ENCODE results near the gene ZNF609.
A peak's percentile ranks its signal among the peaks of the same experiment; 100 is the strongest.

Gene ZNF609, protein sequence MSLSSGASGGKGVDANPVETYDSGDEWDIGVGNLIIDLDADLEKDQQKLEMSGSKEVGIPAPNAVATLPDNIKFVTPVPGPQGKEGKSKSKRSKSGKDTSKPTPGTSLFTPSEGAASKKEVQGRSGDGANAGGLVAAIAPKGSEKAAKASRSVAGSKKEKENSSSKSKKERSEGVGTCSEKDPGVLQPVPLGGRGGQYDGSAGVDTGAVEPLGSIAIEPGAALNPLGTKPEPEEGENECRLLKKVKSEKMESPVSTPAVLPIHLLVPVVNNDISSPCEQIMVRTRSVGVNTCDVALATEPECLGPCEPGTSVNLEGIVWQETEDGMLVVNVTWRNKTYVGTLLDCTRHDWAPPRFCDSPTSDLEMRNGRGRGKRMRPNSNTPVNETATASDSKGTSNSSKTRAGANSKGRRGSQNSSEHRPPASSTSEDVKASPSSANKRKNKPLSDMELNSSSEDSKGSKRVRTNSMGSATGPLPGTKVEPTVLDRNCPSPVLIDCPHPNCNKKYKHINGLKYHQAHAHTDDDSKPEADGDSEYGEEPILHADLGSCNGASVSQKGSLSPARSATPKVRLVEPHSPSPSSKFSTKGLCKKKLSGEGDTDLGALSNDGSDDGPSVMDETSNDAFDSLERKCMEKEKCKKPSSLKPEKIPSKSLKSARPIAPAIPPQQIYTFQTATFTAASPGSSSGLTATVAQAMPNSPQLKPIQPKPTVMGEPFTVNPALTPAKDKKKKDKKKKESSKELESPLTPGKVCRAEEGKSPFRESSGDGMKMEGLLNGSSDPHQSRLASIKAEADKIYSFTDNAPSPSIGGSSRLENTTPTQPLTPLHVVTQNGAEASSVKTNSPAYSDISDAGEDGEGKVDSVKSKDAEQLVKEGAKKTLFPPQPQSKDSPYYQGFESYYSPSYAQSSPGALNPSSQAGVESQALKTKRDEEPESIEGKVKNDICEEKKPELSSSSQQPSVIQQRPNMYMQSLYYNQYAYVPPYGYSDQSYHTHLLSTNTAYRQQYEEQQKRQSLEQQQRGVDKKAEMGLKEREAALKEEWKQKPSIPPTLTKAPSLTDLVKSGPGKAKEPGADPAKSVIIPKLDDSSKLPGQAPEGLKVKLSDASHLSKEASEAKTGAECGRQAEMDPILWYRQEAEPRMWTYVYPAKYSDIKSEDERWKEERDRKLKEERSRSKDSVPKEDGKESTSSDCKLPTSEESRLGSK (N-terminal part only)

DNA sequence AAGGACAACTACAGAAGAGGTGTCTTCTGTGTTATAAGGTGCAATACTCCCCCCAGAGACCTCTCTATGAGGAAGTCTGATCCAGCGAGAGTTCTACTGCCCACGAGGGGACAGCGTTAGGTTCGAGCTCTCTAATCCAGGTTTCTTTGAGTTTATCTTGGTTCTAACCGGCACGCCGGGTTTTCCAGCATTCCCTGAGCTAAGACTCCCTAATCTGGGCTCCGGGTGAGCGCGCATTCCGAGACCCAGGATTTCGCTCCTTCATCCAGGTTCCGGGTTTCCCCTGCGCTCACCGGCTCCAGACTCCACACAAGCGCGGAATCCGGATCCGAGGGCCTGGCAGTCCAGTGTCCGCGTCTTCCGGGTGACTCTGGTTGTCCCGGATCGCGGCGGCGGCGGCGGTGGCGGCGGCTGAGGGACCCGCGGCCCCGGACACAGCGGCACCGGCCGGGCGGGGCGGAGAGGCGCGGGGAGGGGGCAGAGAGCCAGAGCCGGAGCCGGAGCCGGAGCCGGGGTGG lies at the start of gene ZNF609:
Gene ZNF609, plus strand, starts transcription at position 373 of the 518 bp plus-strand sequence. CDS start 38,842 bp downstream, outside the sequence.
- peak; percentile 75 for DNase-seq (ENCODE audit: low read depth, low spot score)

DNA sequence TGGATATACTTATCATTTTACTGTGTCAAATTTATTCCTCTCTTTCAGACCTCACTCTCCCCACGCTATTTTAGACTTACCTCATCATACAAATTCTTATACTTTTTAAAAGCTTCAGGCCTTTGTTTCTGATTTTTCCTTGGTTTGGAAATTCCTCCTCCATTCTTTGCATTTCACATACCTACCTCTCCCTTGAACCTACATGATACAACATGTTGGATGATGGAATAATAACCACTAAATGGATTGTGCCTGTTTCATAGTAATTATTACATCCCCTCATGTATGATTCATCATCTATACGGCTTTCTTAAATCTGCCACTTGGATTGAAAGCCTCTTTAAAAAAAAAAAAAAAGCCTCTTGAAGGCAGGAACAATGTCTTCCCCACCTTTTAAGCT lies 48.2 kb upstream of the ZNF609 start:
- no peak for DNase-seq (ENCODE audit: low read depth, low spot score)

DNA sequence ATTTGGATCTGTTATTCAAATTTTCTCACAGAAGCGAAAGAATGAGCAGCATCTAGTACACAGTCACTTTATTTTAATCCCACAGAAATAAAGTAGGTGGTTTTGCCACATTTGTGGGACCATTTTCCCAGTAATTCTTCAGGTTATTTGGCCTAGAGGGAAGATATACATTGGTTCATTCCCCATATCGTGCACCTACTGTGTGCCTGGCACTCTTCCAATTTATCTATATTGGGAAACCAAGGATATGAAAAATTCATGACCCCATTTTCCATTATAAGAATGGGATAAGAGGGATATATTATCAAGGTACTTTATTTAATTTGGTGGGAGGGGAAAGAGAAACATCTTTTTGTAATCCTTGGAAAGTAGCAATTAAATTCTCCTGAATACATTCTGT lies 37.7 kb upstream of the ZNF609 start:
- DNase-seq (ENCODE audit: low read depth, low spot score), result no peak

DNA sequence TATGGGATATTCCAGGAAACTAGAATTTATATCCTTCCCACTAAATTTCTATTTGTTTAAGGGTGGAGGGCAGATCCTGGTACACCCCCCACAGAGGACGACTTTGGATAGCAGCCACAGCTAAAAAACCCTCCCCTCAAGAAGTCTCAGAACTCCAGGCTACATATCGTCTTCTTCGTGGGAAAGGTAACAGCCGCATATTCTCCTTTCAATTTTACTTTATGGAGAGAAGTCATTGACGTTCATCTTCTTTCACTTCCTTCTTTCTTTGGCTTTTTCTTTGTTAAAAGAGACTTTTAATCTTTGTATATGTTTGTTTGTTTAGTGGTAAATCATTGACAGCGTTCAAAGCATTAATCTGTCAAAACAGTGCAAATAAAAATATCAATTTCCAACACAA lies 36.4 kb upstream of the ZNF609 start:
- no peak for DNase-seq (ENCODE audit: low read depth, low spot score)

DNA sequence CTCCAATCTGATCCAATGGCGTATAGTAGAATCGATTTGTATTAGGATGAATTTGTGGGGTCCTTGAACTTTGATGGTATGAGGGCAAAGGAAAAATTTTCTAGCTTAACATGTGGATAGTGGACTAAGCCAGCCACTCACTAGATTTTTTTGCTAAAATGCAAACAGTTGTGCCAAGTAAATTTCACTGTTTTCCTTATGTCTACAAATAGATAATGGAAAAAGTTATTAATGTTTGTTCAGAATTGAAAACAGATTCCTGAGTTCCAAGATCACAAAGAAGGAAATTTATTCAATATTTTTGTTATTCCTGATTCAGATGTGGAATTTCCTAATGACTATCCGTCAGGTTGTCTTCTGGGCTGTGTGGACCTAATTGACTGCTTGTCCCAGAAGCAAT lies 35.2 kb upstream of the ZNF609 start:
- DNase-seq (ENCODE audit: low read depth, low spot score), result no peak

DNA sequence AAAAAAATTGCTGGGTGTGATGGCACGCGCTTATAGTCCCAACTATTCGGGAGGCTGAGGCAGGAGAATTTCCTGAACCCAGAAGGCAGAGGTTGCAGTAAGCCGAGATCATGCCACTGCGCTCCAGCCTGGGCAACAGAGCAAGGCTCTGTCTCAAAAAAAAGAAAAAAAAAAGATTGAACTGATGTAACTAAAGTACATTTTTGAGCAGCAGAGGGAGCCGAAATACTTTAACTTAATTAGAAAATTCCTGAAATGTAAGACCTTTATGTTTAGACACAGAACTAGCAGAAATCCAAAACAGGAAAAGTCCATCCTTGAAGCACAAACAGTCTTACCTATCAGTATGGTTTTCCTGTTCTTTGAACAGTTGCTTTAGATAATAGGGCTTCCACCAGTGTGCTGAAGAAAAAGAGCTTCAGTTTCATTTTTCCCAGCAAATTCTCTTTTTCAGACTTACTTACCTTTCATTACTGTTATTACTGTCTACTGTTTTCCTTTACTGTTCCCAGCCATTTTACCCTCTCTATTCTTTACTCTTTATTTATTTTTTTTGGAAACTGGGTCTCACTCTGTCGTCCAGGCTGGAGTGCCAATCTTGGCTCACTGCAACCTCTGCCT lies 33.4 kb upstream of the ZNF609 start:
- DNase-seq (ENCODE audit: low read depth, low spot score), result no peak

DNA sequence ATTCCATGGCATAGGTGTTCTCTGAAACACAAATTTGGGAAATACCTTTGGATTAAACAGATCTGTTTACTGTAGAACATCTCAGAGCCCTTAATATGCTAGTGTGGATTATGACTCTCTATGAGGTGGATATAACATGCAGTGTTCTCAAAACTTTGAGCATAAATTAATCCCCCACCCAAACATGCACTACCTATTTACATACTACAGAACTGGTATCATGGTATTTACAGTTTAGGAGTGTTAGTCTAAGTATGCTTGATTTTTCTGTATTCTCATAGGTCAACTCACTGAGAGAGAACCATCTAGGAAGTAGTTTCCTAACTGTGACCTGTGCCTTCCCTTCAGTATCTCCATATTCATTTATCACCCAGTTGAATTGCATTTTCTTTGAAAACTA lies 30.9 kb upstream of the ZNF609 start:
- DNase-seq (ENCODE audit: low read depth, low spot score), result no peak

DNA sequence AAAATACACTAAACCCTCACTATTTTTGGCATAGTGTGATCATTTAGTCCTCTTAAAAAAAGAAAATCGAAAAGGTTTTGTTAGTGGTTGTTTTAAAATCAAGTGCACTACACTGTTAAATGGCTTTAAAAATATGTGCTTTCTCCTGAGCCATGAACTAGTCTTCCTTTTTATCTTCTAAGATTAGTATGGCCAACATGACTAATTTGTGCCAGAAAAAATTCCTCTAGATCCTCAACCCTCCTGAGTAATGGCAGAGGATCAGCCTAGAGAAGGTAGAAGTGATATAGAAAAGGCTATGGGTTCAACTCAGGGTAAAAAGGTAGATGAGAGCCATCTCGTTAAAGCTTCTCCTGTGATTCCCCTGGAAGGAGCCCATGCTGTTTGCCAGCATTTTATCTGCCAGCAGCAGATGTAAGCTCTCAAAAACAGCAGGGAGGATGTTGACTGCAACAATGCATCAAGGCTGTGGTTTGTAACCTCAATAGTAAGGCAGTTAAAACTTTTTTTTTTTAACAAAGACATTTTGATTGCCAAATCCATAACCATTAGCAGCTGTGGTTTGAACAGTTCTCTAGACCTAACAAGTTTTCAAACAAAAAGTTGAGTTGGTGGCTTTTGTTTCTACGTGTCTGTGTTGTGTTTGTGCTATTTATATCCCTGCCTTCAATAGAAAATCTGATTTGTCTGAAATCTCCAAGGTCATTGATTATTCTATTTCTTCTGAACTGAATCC lies 30.2 kb upstream of the ZNF609 start:
- peak; percentile 2 for DNase-seq (ENCODE audit: low read depth, low spot score)

DNA sequence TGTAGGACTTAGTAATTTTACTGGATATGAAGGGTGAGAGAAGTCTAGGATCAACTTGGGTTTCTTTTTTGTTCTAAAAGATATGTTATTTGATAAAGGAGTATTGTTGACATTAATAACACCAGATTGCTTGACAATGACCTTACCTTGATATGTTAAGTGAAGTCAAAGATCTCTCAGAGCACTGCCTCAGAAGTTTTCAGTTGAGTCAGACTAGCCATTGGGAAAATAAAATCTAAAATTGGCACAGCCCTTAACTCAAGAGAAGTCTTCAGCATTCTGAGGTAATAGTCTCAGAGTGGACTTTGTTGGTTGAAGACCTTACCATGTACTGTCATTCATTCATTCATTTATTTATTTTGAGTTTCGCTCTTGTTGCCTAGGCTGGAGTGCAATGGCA lies 22.4 kb upstream of the ZNF609 start:
- DNase-seq (ENCODE audit: low read depth, low spot score), result no peak

DNA sequence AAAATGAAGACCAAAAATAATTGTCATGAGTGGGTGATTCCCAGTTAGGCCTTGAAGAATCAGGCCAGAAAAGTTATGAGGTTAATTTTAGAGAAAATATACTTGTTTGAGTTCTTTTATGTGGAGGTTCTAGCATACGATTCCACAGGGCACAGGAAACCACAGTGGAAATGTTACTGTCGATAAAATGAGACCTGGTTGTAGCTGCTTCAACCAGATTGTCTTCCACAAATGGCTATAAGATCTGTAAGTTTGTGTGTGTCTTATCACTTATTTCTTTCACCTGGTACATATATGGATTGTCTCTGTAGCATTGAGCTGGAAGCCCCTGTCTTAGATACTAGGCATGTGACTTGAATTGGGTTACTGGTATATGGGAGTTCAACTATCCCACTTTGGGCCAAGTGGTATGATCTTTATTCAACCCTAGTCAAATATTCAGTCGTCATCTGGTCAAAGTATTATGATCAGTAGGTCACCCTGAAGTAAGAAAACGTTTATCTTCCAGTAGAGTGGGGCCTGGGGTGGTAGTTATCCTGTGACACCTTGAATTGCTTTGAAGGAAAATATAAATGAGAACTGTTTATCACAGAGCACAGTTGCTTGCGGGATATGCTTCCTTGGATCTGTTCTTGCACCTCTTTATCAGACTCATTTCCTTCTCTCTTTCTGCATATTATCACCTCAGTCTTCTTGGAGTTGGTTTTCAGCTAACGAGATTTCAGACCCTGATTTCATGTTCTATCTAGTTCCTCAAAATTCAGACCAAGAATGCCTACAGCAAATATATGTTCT lies 21.5 kb upstream of the ZNF609 start:
- no peak for DNase-seq (ENCODE audit: low read depth, low spot score)

DNA sequence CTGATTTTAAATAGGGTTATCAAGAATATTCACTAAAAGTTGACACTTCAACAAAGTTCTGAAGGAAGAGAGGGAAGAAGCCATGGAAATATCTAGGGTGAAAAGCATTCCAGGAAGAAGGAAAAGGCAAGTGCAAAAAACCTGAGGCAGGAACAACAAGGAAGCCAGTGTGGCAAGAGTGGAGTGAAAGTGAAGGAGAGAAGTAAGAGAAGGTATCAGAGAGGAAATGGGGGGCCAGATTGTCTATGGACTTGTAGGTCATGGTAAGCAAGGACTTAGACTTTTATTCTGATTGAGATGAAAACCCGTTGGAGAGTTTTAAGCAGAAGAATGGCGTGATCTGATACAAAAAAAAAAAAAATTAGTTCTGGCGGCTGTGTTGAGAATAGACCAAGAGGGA lies 18.5 kb upstream of the ZNF609 start:
- DNase-seq (ENCODE audit: low read depth, low spot score), result no peak

DNA sequence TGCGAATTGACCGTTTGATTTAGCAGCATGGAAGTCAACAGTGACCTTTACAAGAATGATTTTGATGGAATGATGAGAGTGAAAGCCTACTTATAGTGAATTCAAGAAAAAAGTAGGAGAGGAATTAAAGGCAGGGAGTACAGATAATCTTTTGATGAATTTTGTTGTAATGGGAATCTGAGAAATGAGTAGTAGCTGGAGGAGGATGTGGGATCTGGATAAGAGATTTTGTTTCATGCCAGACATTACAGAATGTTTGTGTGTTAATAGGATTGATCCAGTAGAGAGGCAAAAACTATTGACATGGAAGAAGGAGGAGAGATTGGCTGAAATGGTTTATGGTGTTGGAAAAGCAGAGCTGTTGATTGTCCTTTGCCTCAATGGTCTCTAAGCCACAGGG lies 17.4 kb upstream of the ZNF609 start:
- DNase-seq (ENCODE audit: low read depth, low spot score), result no peak

DNA sequence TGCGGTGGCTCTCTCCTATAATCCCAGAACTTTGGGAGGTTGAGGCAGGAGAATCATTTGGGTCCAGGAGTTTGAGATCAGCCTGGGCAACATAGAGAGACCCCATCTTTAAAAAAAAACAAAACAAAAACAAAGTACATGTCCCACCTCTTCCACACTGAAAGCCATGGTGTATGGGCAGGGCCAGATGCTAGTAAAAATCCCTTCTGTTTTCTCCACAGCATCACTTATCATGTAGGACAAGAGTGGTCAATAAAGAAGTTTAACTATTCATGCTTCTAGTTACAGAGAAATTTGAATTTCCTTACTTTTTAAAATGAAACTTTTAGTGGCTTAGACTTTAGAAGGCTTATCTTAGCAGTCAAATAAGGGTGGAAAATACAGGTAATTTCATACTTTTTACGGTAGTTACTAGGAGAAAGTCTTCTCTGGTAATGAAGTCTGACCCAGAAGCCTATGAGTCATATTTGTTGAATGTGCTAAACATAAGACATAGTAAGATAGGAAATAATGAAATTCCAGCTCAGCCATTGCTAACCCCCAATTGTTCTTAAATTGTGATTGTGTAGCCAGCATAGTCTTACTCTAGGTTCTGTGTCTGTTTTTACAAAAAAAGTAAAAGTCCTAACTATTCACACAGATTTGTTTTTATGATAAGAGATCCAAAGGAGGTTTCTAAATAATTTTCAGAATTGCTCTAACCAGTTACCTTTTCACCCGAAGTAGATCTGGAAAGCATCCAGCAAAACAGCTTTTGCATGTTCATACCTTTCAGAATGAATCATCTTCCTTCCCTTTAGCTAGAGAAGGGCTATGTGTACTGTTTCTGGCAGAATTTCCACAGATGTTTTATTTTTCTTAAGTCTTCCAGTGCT lies 16.4 kb upstream of the ZNF609 start:
- no peak for DNase-seq (ENCODE audit: low read depth, low spot score)

DNA sequence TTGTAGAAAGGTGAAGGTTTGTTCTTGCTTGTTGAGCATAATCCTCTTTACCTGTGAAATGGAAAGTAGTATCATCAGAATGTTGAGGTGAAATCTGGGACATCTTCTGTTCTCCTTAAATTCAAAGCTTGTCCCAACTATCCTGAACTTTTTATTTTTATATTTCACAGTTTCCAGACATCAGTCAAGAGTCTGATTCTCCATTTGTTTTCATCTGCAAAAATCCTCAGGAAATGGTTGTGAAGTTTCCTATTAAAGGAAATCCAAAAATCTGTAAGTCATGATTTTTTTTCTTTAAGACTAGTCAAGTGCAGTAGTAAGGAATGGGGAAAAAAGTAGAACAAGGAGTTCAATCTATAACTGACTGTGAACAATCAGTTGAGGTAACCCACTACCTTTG lies 15.5 kb upstream of the ZNF609 start:
- no peak for DNase-seq (ENCODE audit: low read depth, low spot score)

DNA sequence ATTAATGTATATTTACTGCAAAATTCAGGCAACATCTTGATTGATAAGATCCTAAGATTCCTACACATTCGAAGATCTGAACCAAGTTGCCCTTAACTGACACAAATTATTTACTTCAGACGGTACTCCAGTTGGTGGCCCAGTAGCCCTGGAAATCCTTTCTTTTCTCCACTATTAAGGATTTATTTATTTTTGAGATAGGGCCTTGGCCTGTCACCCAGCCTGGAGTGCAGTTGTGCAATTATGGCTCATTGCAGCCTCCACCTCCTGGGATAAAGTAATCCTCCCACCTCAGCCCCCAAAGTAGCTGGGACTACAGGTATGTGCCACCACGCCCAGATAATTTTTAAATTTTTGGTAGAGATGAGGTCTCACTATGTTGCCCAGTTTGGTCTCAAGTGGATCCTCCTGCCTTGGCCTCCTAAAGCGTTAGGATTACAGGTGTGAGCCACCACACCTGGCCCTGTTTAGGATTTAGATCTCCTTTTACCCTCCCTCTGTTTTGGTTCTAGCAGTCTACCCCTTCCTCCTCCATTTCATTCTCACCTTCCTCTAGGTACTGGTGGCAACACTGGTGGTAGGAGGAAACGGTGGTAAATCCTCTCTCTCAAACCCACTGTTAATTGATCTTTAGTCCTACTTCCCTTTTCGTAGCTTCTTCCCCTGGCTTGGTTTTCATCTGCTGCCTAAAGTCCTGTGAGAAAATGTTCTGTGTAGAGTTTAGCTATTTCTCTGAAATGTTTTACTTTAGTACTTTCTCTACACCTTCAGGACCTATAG lies 12.7 kb upstream of the ZNF609 start:
- no peak for DNase-seq (ENCODE audit: low read depth, low spot score)

DNA sequence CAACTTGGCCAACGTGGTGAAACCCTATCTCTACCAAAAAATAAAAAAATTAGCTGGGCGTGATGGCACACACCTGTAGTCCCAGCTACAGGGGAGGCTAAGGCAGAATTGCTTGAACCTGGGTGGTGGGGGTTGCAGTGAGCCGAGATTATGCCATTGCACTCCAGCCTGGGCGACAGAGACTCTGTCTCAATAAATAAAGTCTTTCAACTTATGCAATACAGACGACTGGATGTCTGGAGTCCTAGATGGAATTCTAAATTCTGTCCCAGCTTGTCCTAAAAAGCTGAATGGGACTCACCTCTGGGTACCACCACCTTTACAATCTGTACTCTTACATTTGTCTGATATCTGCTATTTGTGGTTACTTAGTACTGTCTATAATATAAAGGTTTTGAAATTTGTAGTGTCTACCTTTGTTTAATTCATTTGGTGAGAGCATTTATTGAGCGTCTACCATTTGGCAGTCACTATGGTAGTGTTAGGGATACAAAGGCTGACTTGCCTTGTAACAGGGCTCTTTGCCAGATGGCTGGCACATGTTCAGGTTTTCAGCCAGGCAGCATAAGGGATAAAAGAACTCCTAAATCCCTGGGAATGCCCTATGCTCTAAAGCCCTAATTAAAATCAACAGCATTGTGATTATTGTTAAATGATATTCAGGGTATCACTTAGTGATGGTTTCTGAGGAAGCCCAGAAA lies 7.2 kb upstream of the ZNF609 start:
- no peak for DNase-seq (ENCODE audit: low read depth, low spot score)

DNA sequence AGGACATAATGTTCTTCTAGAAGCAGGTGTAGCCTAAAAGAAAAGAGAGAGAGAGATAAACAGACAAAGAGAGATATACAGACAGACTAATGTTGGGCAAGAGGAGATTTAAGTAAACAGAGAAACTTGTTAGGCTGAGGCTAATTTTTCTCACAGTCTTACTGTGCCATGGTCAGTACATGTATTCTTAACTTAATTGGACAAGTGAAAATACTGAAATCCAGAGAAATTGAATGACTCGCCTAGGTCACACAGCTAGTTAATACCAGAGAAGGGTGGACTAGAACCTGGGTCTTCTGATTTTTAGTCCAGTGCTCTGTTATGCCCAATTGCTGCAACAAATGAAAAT lies 6.7 kb upstream of the ZNF609 start:
- DNase-seq (ENCODE audit: low read depth, low spot score), result no peak

DNA sequence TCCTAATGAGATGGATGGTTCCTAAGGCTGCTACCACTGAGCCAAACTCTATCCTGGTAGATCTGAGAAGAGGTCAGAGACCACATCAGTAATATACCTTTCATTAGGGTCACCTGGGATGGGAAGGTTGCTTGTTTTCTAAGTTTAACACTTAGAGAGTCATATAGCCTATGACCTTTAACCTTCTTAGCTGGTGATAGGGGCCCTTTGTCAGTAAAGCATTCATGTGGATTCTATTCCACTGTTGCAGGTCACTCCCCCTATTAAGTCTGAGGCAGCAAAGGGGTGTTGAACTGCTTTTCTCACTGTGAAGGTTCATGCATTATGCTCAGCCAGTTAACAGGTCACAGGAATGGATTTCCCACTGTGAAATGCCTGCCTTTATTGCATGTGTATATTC lies 6.1 kb upstream of the ZNF609 start:
- no peak for DNase-seq (ENCODE audit: low read depth, low spot score)

Measured in activated CD4-positive, CD25-positive, alpha-beta regulatory T cell treated with anti-CD3 and anti-CD28 coated beads, Interleukin-2, amount 50 U/mL, for 16 hours (primary cell).